HG03575 (cell line): ENCODE data around the gene ERFE.

Source experiments
- ATAC-seq: cut with Tn5 transposase; IDR thresholded peaks from one replicate; pipeline ENCODE4 v1.9.1; 2021; ENCODE audit not compliant: unreplicated experiment, insufficient number of reproducible peaks, low FRiP score; ENCODE audit errors: extremely low read depth

The ERFE gene

DNA sequence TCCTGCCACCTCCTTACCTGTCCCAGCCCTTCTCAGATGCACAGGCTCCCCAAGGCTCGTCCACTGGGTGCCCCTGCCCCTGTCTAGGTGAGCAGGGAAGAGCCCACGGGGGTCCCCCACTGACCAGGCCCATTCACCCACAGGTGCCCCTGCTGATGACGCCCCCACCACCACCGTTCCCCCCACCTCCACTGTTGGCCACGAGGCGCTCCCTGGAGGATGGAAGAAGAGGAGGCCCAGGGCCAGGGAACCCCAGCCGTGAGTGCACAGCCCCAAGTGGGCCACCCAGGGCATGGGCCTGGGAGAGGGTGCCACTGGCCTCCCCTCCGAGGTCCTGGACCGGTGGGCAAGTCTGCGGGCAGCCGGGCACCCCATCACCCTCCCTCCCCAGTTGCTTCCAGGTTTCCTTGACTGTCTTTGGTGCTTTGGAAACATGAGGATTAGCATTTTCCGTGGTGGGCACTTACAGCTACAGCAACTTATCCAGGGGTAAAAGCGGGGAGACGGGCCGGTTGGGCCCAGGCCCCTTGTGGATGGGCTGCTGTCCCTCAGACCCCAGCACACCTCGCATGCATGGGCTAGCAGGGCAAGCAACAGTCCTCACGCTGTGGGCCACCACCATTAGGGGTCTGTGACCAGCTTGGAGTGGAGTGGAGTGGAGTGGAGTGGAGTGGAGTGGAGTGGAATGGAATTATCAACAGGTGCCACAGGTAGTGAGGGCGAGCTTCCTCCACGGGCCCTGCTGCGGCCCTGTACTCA is 33.5 kb upstream of the ERFE start:
- no peak for ATAC-seq

DNA sequence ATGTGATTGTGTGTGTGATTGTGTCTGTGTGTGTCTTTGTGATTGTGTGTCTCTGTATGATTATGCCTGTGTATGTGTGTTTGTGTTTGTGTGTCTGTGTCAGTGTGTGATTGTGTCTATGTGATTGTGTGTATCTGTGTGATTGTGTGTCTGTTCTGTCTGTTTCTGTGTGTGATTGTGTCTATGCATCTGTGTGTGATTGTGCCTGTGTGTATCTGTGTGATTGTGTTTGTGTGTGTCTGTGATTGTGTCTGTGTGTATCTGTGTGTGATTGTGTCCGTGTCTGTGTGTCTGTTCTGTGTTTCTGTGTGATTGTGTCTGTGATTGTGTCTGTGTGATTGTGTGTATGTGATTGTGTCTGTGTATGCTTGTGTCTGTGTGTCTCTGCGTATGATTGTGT is 32.4 kb upstream of the ERFE start:
- no peak for ATAC-seq

DNA sequence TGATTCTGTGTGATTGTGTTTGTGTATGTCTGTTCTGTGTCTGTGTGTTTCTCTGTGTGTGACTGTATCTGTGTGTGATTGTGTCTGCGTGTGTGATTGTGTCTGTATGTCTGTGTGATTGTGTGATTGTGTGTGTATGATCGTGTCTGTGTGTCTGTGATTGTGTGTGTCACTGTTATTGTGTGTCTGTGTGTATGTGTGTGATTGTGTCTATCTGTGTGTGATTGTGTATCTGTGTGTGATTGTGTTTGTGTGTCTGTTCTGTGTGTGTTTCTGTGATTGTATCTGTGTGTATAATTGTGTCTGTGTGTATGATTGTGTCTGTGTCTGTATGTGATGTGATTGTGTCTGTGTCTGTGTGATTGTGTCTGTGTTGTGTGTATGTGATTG is 32.0 kb upstream of the ERFE start:
- ATAC-seq, result no peak

DNA sequence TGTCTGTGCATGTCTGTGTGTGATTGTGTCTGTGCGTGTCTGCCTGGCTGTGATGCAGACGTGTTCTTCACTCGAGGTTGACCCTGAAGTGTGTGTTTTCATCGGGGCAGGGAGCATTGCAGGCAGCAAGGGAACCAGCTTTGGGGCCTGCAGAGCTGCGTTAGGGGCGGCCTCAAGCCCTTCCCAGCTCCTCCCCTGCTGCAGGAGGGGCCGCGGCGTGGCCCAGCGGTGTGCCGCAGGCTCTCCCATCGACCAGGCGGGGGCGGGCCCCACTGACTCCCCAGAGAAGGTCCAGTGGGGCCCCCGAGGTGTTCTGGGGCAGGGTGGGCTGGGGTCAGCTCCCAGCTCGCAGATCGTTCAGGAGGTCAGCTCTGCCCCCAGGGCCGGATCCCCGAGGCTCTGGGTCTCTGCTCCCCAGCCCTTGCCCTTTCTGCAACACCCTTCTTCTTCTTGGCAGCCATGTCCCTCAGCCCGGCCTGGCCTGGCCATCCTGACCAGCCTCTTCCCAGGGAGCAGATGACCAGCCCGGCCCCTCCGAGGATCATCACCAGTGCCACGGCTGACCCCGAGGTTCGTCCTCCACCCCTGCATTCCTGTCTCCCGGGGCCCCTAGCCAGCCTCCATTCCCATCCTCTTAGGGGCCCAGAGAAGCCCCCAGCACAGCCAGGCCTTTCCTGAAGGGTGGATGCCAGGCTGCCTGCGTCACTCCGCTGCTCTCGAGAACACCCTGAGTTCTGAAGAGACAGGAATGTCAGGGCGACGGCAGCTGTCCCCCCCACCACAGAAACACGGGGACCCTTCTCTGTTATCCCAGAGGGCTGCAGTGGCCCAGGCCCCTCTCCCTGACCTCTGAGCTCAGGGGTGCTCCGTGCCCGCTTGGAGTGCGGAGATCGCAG is 31.4 kb upstream of the ERFE start:
- ATAC-seq, result no peak

DNA sequence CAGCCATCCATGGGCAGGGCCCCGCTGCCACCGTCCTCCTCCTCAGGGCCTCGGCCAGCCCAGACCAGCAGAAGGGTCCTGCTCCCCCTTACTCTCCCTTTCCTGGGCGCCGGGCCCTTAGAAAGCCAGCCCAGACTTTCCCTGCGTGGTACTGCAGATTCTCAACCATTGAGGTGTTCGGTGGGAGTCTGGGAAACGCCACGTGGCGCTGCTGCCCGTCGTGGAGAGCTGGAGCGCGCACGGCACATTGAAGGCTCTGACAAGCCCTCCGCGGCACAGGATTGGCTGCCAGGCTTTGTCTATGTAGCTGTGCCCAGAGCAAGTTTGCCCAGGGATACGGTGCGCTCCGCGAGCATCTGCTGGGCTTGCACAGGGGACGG is 30.7 kb upstream of the ERFE start:
- no peak for ATAC-seq

DNA sequence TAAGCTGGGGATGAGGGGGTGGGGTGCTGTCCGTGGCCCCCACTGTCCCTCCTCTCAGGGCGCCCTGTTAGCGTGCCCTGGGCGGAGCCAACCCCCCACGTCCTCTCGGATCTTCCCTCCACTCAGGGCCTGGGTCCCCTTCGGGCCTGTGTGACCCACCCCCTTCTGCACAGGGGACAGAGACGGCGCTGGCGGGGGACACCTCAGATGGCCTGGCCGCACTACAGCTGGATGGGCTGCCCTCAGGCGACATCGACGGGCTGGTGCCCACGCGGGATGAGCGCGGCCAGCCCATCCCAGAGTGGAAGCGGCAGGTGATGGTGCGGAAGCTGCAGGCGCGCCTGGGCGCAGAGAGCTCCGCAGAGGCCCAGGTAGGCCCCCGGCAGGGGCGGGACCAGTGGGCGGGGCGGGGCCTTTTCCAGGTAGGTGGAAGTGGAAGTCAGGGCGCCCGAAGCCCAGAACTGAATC is 30.2 kb upstream of the ERFE start:
- no peak for ATAC-seq

DNA sequence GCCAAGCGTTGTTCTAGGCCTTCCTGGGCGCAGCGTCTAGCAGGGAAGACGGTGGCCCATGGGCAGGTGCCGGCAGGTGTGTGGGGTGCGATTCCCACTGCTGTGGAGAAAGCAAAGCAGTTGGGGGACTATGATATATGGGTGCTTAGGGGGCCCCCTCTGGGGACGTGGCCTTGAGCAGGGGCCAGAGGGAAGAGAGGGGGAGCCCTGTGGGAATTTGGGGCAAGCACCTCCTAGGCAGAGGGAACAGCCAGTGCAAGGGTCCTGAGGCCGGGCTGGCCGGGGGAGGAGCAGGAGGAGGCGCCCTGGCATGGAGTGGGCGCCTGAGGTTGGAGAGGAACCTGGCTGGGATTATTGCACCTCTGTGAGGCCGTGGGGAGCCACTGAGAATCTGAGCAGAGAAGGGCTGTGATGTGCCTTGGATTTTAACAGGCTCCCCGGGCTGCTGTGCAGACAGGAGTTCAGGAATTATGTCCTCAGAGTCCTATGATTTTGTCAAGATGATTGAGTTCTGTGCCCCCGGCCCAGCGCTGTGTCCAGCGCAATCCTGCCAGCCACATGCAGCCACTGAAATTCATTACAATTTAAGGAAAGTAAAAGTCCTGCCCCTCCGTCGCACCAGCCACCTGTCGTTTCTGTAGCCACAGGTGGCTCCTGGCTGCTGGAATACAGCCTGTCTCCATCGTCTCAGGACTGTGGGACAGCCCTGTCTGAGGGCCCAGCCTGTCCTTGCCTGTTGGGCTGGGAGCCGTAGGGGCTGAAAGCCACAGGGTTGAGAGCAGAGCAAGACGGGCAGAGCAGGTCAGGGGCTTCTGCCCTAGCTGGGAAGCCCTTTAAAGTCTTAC is 29.4 kb upstream of the ERFE start:
- no peak for ATAC-seq

DNA sequence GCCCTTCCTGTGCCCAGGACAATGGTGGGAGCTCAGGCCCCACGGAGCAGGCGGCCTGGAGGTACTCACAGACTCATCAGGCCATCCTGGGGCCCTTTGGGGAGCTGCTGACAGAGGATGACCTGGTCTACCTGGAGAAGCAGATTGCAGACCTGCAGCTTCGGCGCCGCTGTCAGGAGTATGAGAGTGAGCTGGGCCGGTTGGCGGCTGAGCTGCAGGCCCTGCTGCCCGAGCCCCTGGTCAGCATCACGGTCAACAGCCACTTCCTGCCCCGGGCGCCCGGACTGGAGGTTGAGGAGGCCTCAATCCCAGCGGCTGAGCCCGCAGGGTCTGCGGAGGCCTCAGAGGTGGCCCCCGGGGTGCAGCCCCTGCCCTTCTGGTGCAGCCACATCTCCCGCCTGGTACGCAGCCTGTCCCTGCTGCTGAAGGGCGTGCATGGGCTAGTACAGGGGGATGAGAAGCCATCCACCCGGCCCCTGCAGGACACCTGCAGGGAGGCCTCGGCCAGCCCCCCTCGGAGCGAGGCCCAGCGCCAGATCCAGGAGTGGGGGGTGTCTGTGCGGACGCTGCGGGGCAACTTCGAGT is 28.6 kb upstream of the ERFE start:
- no peak for ATAC-seq

DNA sequence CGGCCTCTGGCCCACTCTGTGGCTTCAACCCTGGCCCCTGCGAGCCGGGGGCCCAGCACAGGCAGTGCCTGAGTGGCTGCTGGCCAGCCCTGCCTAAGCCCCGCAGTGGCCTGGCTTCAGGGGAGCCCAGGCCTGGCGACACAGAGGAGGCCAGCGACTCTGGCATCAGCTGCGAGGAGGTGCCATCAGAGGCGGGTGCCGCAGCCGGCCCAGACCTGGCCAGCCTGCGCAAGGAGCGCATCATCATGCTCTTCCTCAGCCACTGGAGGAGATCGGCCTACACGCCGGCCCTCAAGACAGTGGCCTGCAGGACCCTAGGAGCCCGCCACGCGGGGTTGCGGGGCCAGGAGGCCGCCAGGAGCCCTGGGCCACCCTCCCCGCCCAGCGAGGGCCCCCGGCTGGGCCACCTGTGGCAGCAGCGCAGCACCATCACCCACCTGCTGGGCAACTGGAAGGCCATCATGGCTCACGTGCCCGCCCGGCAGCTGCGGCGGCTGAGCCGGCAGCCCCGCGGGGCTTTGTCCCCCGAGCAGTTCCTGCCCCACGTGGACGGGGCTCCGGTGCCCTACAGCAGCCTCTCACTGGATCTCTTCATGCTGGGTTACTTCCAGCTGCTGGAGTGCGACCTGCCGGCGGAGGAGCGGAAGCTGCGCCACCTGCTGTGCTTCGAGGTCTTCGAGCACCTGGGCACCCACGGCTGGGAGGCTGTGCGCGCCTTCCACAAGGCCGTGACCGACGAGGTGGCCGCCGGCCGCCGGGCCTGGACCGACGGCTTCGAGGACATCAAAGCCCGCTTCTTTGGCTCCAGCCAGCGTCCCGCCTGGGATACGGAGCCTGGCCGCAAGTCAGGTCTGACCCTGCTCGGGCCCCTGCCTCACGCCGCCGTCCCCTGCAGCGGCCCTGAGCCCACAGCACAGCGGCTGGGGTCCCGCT is 27.8 kb upstream of the ERFE start:
- no peak for ATAC-seq

DNA sequence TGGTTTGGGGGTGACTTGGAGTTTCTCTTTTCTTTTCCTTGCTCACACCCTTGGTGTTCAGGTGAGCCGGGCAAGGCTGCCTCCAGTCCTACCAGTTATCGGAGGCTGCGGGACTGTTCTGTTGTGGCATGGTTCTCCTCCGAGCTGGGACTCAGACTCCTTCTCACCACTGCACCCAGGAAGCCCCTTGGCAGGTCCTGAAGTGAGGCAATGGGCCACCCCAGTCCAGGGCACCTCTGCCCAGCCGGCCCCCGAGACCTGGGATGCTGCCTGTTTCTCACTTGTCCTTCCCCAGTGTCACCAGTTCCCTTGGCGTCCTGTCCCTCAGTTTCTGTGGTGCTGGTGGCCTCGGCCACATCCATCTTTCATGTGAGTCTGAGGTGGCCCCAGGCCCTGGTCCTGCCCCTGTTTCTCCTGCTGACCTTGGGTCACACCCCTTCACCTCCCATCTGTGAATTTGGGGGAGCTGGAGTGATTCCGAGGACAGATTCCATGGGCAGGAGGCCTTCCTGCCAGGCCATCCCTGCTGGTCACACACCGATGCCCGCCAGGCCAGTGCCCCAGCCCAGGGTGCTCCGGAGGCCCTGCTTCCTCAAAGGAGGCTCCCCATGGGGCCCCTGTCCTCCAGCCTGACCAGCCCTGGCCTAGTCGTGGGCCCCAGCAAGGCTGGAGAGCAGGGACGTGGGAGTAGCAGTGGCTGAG is 26.9 kb upstream of the ERFE start:
- ATAC-seq, result no peak

DNA sequence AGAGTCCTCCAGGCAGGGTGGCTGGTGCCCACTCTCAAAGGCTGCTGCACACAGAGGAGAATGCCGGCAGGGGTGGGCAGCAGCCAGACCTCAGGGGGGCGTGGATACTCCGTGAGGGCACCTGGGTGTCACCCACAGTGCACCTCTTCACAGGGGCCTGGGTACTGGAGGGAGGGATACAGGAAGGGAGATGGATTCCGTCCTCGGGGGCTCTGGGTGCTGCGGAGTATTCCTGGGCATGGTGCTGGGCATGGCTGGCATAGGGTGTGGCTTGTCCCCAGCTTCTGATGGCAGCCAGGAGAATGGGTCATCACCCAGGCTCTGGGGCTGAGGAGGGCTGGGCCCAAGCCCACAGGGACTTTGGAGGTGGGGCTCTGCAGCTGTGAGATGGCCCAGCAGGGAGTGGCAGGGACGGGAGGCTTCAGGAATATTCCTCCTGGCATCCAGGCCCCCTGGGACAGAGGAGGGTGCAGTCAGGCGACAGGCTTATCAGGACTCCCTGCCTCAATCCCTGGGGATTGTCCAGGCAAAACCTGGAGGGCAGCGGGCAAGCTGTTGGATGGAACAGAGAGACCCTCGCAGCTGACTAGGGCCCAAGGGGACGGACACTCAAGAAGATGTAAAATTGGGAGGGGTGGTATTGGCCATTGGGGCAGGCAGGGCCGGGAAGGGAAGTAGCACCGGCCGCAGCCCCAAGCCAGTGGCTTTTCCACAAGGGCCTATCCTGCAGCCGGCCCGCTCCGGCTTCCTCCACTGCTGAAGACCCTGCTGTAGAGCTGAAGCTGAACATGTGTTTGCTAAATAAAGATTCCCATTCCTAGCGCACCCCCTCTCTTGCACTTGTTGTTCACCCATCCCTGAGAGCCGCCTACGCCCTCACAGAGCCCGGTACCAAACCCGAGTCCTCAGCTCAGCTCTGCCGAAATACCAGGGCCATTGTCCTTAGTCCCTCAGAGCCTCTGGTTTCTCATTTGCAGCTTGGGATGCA is 26.0 kb upstream of the ERFE start:
- ATAC-seq, result no peak

DNA sequence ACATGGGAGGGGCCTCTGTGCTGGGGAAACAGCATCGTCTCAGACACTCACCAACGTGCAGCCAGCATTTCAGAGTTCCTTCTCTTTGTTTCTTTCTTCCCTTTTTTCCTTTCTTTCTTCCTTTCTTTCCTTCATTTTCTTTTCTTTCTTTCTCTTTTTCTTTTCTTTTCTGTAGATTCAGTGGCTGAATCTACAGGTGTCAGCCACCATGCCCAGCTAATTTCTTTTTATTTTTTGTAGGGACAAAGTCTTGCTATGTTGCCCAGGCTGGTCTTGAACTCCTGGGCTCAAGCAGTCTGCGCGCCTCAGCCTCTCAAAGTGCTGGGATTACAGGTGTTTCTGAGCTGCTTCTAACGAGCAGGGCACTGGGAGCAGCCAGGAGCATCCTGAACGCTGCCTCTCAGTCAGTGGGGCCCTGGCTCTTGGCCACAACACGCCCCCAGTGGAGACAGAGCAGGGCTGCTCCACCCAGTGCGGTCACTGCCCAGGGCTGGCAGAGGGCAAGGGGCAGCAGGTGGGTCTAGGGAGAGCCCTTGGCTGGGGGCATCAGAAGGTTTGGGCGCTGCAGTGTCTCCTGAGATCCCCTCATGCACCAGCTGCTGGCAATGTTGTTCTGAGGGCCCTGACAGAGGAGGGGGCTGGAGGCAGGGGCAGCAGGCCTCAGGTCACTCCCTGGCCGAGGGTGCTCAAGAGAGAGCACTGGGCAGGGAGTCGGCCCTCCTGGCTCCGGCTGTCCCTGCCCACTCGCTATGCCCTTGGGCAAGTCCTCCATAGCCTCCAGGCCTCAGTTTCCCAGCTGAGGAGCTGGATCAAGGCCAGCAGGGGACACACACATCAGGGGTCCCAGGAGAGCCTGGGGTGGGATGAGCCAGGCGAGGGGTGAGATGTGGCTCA is 25.0 kb upstream of the ERFE start:
- ATAC-seq, result no peak

DNA sequence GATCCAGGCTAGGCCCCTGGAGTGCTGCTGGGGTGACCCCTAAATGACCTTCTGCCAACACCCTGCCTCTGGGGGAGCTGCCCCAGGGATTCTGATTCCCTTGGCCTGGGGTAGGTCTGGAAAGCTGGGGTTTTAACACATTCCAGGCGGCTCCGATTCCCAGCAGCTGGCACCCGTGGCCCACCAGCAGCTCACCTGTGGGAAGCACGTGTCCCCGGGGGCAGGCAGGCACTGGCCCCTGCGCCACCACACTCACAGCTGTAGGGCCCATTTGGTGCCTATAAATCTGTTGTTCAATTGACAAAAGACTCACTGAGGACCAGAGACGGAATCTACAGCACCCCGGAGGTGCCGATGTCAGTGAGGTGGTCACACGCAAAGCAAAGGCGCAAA is 24.4 kb upstream of the ERFE start:
- no peak for ATAC-seq

DNA sequence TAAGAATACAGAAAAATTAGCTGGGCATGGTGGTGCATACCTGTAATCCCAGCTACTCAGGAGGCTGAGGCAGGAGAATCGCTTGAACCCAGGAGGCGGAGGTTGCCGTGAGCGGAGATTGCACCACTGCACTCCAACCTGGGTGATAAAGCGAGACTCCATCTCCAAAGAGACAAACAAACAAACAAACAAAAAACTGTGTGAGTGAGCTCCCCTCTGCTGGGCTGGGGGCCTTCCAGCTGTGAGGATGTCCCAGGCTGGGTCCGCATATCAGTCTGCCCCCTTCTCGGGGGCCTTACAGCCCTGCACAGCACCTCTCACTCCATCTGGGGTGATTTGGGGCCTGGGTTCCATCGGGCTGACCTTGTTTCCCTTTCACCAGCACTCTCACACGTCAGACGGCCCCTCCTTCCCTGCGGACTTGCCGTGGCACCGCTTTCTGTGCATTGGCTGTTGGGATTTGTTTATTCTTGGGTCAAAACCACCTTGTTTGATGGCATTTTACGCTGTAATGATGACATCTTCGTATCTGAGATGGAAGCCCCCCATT is 23.1 kb upstream of the ERFE start:
- ATAC-seq, result no peak

DNA sequence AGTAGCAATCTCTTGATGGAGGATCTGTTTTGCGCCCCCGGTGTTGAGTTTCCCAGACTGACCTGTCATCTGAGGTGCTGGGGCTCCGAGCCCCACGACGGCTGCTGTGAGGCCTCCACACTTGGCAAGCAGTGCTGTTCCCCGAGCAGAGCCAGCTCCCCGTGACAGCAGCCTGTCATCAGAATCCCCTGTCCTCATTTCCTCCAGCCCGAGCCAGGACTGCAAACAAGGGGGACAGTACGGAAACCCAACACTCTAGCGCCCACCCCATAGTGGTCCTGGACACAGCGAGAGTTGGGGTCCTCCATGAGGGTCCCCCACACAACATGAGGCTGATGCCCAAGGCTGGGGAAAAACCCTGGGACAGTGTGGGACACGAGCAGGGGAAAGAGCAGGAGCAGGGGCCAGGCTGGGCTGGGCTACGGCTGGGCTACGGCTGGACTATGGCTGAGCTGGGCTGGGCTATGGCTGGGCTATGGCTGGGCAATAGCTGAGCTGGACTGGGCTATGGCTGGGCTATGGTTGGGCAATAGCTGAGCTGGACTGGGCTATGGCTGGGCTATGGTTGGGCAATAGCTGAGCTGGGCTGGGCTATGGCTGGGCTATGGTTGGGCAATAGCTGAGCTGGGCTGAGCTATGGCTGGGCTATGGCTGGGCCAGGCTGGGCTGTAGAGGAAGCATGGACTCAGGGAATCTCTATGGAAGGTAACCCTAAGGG is 21.8 kb upstream of the ERFE start:
- ATAC-seq, result no peak
